Smooth muscle cell (in vitro differentiated cells): Measurements from ENCODE around the gene PRAMEF5. TPM values are rescaled to one million over a fixed set of nuclear protein-coding genes. Genes with fewer than 3 reads are reported as not detected.

Experiments
- polyA plus RNA-seq: library from polyadenylated mRNA; unstranded; fragments of >200 nt; fragmentation: Nextera tagmentation; extraction: Ambion mirVana; gene quantifications from 2 replicates; pipeline ENCODE4 v1.2.1, GENCODE V29; 2016
- small RNA-seq: library from RNA; depleted of rRNA; stranded (forward); fragments of <200 nt; gene quantifications from one replicate; pipeline ENCODE3, GENCODE V24; 2014
- total RNA-seq: library from RNA; depleted of rRNA; stranded (reverse); fragments of >200 nt; gene quantifications from 2 replicates; pipeline ENCODE4 v1.2.3, GENCODE V29; 2014

The PRAMEF5 gene
- total and polyA plus RNA-seq, 2 experiments from 2014 or later: not detected

Small RNA genes within 50 kb of the gene (small RNA-seq; reads per million reads assigned to genes)
- not detected for gene RNU6-771P

Other genes with a start within 250 kb of the PRAMEF5 start
- gene PRAMEF27, start 197.6 kb upstream of the PRAMEF5 start, total RNA-seq: not detected in 2 replicates
- gene PRAMEF27, start 197.6 kb upstream of the PRAMEF5 start, polyA plus RNA-seq: not detected in 2 replicates
- gene HNRNPCL3, start 193.4 kb upstream of the PRAMEF5 start, total RNA-seq: not detected in 2 replicates
- not detected in 2 replicates for gene HNRNPCL3, start 193.4 kb upstream of the PRAMEF5 start, polyA plus RNA-seq
- not detected in 2 replicates for gene PRAMEF25, start 183.4 kb upstream of the PRAMEF5 start, total RNA-seq
- not detected in 2 replicates for gene PRAMEF25, start 183.4 kb upstream of the PRAMEF5 start, polyA plus RNA-seq
- gene HNRNPCL2, start 137.3 kb upstream of the PRAMEF5 start, total RNA-seq: not detected in 2 replicates
- gene HNRNPCL2, start 137.3 kb upstream of the PRAMEF5 start, polyA plus RNA-seq: not detected in 2 replicates
- not detected in 2 replicates for gene PRAMEF26, start 98.2 kb upstream of the PRAMEF5 start, total RNA-seq
- not detected in 2 replicates for gene PRAMEF26, start 98.2 kb upstream of the PRAMEF5 start, polyA plus RNA-seq
- not detected in 2 replicates for gene HNRNPCL4, start 88.6 kb upstream of the PRAMEF5 start, total RNA-seq
- not detected in 2 replicates for gene HNRNPCL4, start 88.6 kb upstream of the PRAMEF5 start, polyA plus RNA-seq
- not detected in 2 replicates for gene PRAMEF9, start 82.3 kb upstream of the PRAMEF5 start, total RNA-seq
- not detected in 2 replicates for gene PRAMEF9, start 82.3 kb upstream of the PRAMEF5 start, polyA plus RNA-seq
- gene PRAMEF13, start 52.8 kb upstream of the PRAMEF5 start, total RNA-seq: not detected in 2 replicates
- not detected in 2 replicates for gene PRAMEF13, start 52.8 kb upstream of the PRAMEF5 start, polyA plus RNA-seq
- not detected in 2 replicates for gene PRAMEF18, start 28.0 kb upstream of the PRAMEF5 start, total RNA-seq
- not detected in 2 replicates for gene PRAMEF18, start 28.0 kb upstream of the PRAMEF5 start, polyA plus RNA-seq
- not detected in 2 replicates for gene PRAMEF8, start 30.9 kb downstream of the PRAMEF5 start, total RNA-seq
- gene PRAMEF8, start 30.9 kb downstream of the PRAMEF5 start, polyA plus RNA-seq: not detected in 2 replicates
- not detected in 2 replicates for gene PRAMEF33, start 49.3 kb downstream of the PRAMEF5 start, total RNA-seq
- not detected in 2 replicates for gene PRAMEF33, start 49.3 kb downstream of the PRAMEF5 start, polyA plus RNA-seq
- gene PRAMEF15, start 61.4 kb downstream of the PRAMEF5 start, total RNA-seq: not detected in 2 replicates
- gene PRAMEF15, start 61.4 kb downstream of the PRAMEF5 start, polyA plus RNA-seq: not detected in 2 replicates
- not detected in 2 replicates for gene PRAMEF14, start 92.9 kb downstream of the PRAMEF5 start, total RNA-seq
- not detected in 2 replicates for gene PRAMEF14, start 92.9 kb downstream of the PRAMEF5 start, polyA plus RNA-seq
- gene PRAMEF19, start 117.7 kb downstream of the PRAMEF5 start, total RNA-seq: not detected in 2 replicates
- not detected in 2 replicates for gene PRAMEF19, start 117.7 kb downstream of the PRAMEF5 start, polyA plus RNA-seq
- gene PRAMEF17, start 135.4 kb downstream of the PRAMEF5 start, total RNA-seq: not detected in 2 replicates
- not detected in 2 replicates for gene PRAMEF17, start 135.4 kb downstream of the PRAMEF5 start, polyA plus RNA-seq
- not detected in 2 replicates for gene PRAMEF20, start 156.3 kb downstream of the PRAMEF5 start, total RNA-seq
- not detected in 2 replicates for gene PRAMEF20, start 156.3 kb downstream of the PRAMEF5 start, polyA plus RNA-seq